A673 (cell line): ENCODE results near the gene NHLRC4.

Experiments used
- EZH2 ChIP-seq: fragments of 200-600 bp; sonication (generic); IDR thresholded peaks from 2 replicates; pipeline ENCODE4 v1.6.1; 2017; ENCODE audit warnings: borderline replicate concordance, low read depth, mild to moderate bottlenecking, mixed read lengths, antibody characterized with exemption, low read length; ENCODE audit not compliant: poor library complexity, severe bottlenecking
- TF ChIP-seq, protein P1 (sequence below): fragments of 300-800, 200-600 bp; sonication (generic); conservative IDR thresholded peaks from 2 replicates; pipeline ENCODE4 v1.5.1; 2017; ENCODE audit warnings: low read depth, mild to moderate bottlenecking, antibody characterized with exemption, low read length, moderate library complexity, mixed read lengths

DNA sequence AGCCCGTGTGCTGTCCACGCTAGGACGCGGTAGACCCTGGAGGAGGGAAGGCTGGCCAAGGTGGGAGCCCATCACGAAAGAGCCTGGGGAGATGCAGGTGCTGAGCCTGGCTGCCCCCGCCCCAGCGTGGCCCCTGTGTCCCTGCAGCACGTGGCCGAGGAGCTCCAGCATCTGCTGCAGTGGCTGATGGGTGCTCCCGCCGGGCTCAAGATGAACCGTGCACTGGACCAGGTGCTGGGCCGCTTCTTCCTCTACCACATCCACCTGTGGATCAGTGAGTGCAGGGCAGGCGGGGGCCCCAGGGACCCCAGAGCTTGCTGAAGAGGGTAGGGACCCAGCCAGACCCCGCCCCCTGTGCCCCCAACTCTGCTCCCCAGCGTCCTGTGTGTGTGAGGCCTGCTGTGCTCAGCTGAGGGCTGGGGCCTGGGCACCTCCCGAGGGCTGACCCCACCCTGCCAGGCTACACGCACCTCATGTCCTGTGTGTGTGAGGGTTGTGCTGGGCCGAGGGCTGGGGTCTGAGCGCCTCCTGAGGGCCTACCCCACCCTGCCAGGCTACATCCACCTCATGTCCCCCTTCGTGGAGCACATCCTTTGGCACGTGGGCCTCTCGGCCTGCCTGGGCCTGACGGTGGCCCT is 11.5 kb downstream of the NHLRC4 start:
- TF ChIP-seq, protein P1, sequence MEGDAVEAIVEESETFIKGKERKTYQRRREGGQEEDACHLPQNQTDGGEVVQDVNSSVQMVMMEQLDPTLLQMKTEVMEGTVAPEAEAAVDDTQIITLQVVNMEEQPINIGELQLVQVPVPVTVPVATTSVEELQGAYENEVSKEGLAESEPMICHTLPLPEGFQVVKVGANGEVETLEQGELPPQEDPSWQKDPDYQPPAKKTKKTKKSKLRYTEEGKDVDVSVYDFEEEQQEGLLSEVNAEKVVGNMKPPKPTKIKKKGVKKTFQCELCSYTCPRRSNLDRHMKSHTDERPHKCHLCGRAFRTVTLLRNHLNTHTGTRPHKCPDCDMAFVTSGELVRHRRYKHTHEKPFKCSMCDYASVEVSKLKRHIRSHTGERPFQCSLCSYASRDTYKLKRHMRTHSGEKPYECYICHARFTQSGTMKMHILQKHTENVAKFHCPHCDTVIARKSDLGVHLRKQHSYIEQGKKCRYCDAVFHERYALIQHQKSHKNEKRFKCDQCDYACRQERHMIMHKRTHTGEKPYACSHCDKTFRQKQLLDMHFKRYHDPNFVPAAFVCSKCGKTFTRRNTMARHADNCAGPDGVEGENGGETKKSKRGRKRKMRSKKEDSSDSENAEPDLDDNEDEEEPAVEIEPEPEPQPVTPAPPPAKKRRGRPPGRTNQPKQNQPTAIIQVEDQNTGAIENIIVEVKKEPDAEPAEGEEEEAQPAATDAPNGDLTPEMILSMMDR: no peak
- TF ChIP-seq EZH2: no peak
